HL-60 (cell line): Measurements from ENCODE around the gene ZSCAN21.

Experiments used
- DNase-seq, 2 experiments: peaks; one replicate each; pipeline ENCODE4 v3.0.0-alpha.2; 2010 to 2020; ENCODE audit warnings: low read depth in 1 of 2, low spot score in 1 of 2
- H3K27ac ChIP-seq: fragments of 250-450 bp; sonication (Bioruptor Pico); replicated peaks from 2 replicates; pipeline ENCODE4 v1.5.1; 2020; ENCODE audit warnings: mild to moderate bottlenecking, moderate library complexity
- H3K27me3 ChIP-seq: fragments of 250-450 bp; sonication (Bioruptor Pico); 2 replicates; pipeline ENCODE4 v1.5.1; 2021; ENCODE audit warnings: mild to moderate bottlenecking, moderate library complexity; ENCODE audit not compliant: insufficient read depth, poor library complexity, severe bottlenecking
- H3K4me3 ChIP-seq: replicated peaks from 2 replicates; pipeline ENCODE4 v1.5.1; 2011; ENCODE audit warnings: mild to moderate bottlenecking, control low read depth, low read length; ENCODE audit not compliant: insufficient read depth
- CTCF ChIP-seq: IDR thresholded peaks from one replicate; pipeline ENCODE4 v1.5.1; 2011; ENCODE audit warnings: low read length, control low read depth, inconsistent platforms; ENCODE audit not compliant: insufficient read depth
- GABPA ChIP-seq: IDR thresholded peaks from 2 replicates; pipeline ENCODE4 v1.6.1; 2012; ENCODE audit warnings: low read depth
- POLR2AphosphoS5 ChIP-seq: IDR thresholded peaks from 2 replicates; pipeline ENCODE4 v1.6.1; 2012; ENCODE audit warnings: low read depth
- REST ChIP-seq: IDR thresholded peaks from 2 replicates; pipeline ENCODE4 v1.6.1; 2012; ENCODE audit warnings: low read depth; ENCODE audit not compliant: insufficient replicate concordance
- SPI1 ChIP-seq: IDR thresholded peaks from 2 replicates; pipeline ENCODE4 v1.6.1; 2012; ENCODE audit warnings: low read depth, mild to moderate bottlenecking, borderline replicate concordance

Gene ZSCAN21

GRCh38 chr7:100071018-100071723 lies 21.6 kb downstream of the ZSCAN21 start:
- H3K4me3 ChIP-seq = no peak overlapping the region
- TF ChIP-seq POLR2AphosphoS5 = peak; percentile 54; the same call in 1 of the 2 replicates
- no peak for TF ChIP-seq CTCF
- DNase-seq = no peak

GRCh38 chr7:100072462-100072861 lies 22.9 kb downstream of the ZSCAN21 start:
- H3K4me3 ChIP-seq = no peak overlapping the region

More at GRCh38 chr7:100071018-100071723, 21.6 kb downstream of the ZSCAN21 start:
- Histone ChIP-seq H3K27ac (no peak overlapping the region), H3K27me3 (no peaks in the 10 kb centered on the region)

GRCh38 chr7:100074841-100075240 lies 25.3 kb downstream of the ZSCAN21 start:
- Histone ChIP-seq H3K27me3 (no peaks in the 10 kb centered on the region), H3K4me3 (no peak overlapping the region), H3K27ac (no peak overlapping the region)
- no peak for DNase-seq
- no peak for TF ChIP-seq REST
- no peak for TF ChIP-seq CTCF
- no peak for TF ChIP-seq POLR2AphosphoS5
- TF ChIP-seq SPI1 = no peak
- no peak for TF ChIP-seq GABPA

More at GRCh38 chr7:100072462-100072861, 22.9 kb downstream of the ZSCAN21 start:
- TF ChIP-seq GABPA (no peak), SPI1 (no peak), POLR2AphosphoS5 (no peak), CTCF (no peak), REST (no peak)
- no peak overlapping the region for H3K27ac ChIP-seq
- no peaks in the 10 kb centered on the region for H3K27me3 ChIP-seq
- DNase-seq = no peak

GRCh38 chr7:100075418-100075817 lies 25.8 kb downstream of the ZSCAN21 start:
- Histone ChIP-seq H3K4me3 (no peak overlapping the region), H3K27ac (no peak overlapping the region), H3K27me3 (no peaks in the 10 kb centered on the region)
- TF ChIP-seq POLR2AphosphoS5 = no peak
- no peak for TF ChIP-seq SPI1
- no peak for TF ChIP-seq CTCF
- no peak for TF ChIP-seq GABPA
- no peak for TF ChIP-seq REST
- no peak for DNase-seq
